ENCODE data around the gene TEKTIP1. TPM values are rescaled to one million over a fixed set of nuclear protein-coding genes. Genes with fewer than 3 reads are reported as not detected.
"Not testable (repeated sequence)": the region's sequence is repeated elsewhere in the genome, so short reads cannot be mapped to it uniquely, and the experiment has no call there.

The TEKTIP1 gene
- total and polyA plus RNA-seq, 9 of the 15 experiments (the other 6 are each of a cell fraction or from before 2014, with no cell fraction given), result 0.66 TPM; not detected in 8

DNA sequence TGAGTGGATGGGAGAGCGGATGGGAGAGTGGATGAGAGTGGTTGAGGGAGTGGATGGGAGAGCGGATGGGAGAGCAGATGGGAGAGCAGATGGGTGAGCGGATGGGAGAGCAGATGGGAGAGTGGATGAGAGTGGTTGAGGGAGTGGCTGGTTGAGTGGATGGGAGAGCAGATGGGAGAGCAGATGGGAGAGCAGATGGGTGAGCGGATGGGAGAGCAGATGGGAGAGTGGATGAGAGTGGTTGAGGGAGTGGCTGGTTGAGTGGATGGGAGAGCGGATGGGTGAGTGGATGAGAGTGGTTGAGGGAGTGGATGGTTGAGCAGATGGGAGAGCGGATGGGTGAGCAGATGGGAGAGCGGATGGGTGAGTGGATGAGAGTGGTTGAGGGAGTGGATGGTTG is 9.7 kb upstream of the TEKTIP1 start:
- H3K79me2 ChIP-seq (ENCODE audit: control insufficient read depth, insufficient read depth, low read length); H3K9me3 ChIP-seq (replicated peaks; ENCODE audit: control insufficient read depth, insufficient read depth, low read depth, low read length); CTCF ChIA-PET (ENCODE audit: low intra/inter-chr PET ratio); BruUV-seq (replicated peaks); in situ Hi-C loops (cut with MboI); FAIRE-seq; H3K27me3 ChIP-seq (ENCODE audit: control insufficient read depth in 2 of 2, insufficient read depth in 2 of 2, low read length in 2 of 2); H3K4me2 ChIP-seq (ENCODE audit: insufficient read depth, low read length); H3K4me3 ChIP-seq; H3K9ac ChIP-seq (ENCODE audit: insufficient read depth in 1 of 2, low read depth in 2 of 2, low read length in 2 of 2); POLR2A ChIA-PET; H3K27ac ChIP-seq (ENCODE audit: extremely low read depth, low read depth, low read length); ATAC-seq; intact Hi-C loops (cut with micrococcal nuclease); H3K9me1 ChIP-seq (ENCODE audit: control insufficient read depth, insufficient read depth, low read length); H4K20me1 ChIP-seq (replicated peaks; ENCODE audit: control insufficient read depth, insufficient read depth, low read length); H2AFZ ChIP-seq (ENCODE audit: low read depth, low read length); DNase-seq (ENCODE audit: extremely low read depth in 1 of 4, low spot score in 3 of 4): not testable (repeated sequence)
- H3K4me1 ChIP-seq (replicated peaks in 1 of 2; ENCODE audit: control insufficient read depth in 2 of 2, insufficient read depth in 2 of 2, low read length in 2 of 2), result peaks cover 0 to 31% of the 10 kb centered on the region in 2 experiments; a peak in 2 of 5 replicates
- 0 out of 2 replicates have a peak, but pooled peaks have one; percentile 9 for TF ChIP-seq STAT5A (IDR thresholded peaks at IDR 0.05; ENCODE audit: borderline replicate concordance, low read length)
- 89% methylated on average over 6 of the region's 7 CpGs for WGBS (ENCODE audit: insufficient coverage, low coverage, missing lambda C conversion rate)
- peaks cover 69% of the 10 kb centered on the region; the same call in 2 of the 3 replicates for H3K36me3 ChIP-seq (ENCODE audit: control insufficient read depth, insufficient read depth, low read length)

DNA sequence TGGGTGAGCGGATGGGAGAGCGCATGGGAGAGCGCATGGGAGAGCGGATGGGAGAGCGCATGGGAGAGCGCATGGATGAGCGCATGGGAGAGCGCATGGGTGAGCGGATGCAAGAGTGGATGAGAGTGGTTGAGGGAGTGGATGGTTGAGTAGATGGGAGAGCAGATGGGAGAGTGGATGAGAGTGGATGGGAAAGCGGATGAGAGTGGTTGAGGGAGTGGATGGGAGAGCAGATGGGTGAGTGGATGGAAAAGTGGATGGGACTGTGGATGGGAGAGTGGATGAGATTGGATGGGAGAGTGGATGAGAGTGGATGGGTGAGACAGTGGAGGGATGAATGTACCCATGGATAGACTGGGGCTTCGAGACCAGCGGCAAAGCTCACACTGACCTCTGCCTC is 8.6 kb upstream of the TEKTIP1 start:
- Histone ChIP-seq H4K20me1 (replicated peaks; ENCODE audit: control insufficient read depth, insufficient read depth, low read length) (peaks cover 12% of the 10 kb centered on the region; the same call in 1 of the 2 replicates), H3K9me1 (ENCODE audit: control insufficient read depth, insufficient read depth, low read length) (peaks cover 2% of the 10 kb centered on the region), H3K4me2 (ENCODE audit: insufficient read depth, low read length) (no peak overlapping the region), H3K79me2 (ENCODE audit: control insufficient read depth, insufficient read depth, low read length) (no peaks in the 10 kb centered on the region), H2AFZ (ENCODE audit: low read depth, low read length) (no peak overlapping the region), H3K9ac (ENCODE audit: insufficient read depth in 1 of 2, low read depth in 2 of 2, low read length in 2 of 2) (no peak overlapping the region; a peak in 1 of 4 replicates), H3K4me1 (replicated peaks in 1 of 2; ENCODE audit: control insufficient read depth in 2 of 2, insufficient read depth in 2 of 2, low read length in 2 of 2) (peaks cover 0 to 26% of the 10 kb centered on the region in 2 experiments; a peak in 2 of 5 replicates), H3K27me3 (ENCODE audit: control insufficient read depth in 2 of 2, insufficient read depth in 2 of 2, low read length in 2 of 2) (no peaks in the 10 kb centered on the region), H3K36me3 (ENCODE audit: control insufficient read depth, insufficient read depth, low read length) (peaks cover 72% of the 10 kb centered on the region; the same call in 2 of the 3 replicates), H3K27ac (ENCODE audit: extremely low read depth, low read depth, low read length) (no peak overlapping the region), H3K4me3 (no peak overlapping the region), H3K9me3 (replicated peaks; ENCODE audit: control insufficient read depth, insufficient read depth, low read depth, low read length) (no peaks in the 10 kb centered on the region)
- ChIA-PET POLR2A (no interaction called here), CTCF (ENCODE audit: low intra/inter-chr PET ratio) (no interaction called here)
- in situ Hi-C loops (cut with MboI), result no loop called here
- no TSS peak for BruUV-seq (replicated peaks)
- DNase-seq (ENCODE audit: extremely low read depth in 1 of 4, low spot score in 3 of 4) (no peak), FAIRE-seq (no peak), ATAC-seq (no peak)
- TF ChIP-seq STAT5A (IDR thresholded peaks at IDR 0.05; ENCODE audit: borderline replicate concordance, low read length), result peak; percentile 16; the same call in 1 of the 2 replicates
- TF ChIP-seq DMBX1 (CRISPR knock-in tag; IDR thresholded peaks at IDR 0.05; ENCODE audit: borderline replicate concordance), result no peak
- intact Hi-C loops (cut with micrococcal nuclease), result no loop called here
- WGBS (ENCODE audit: insufficient coverage, low coverage, missing lambda C conversion rate), result 90% methylated on average over 9 of the region's 12 CpGs

All from K562 (cell line).